GM13977 (cell line): ENCODE measurements around the gene SEH1L.

Experiments used
- DNase-seq: peaks from one replicate; pipeline ENCODE4 v3.0.0; 2012; ENCODE audit warnings: low spot score
- in situ Hi-C: fragments of 300-500 bp; cut with MboI; formaldehyde crosslinking; loops from one replicate; pipeline ENCODE4 v1.12.0; 2022; ENCODE audit warnings: low sequenced_read_pairs, low pct_unique_long_range_greater_than_20kb, mixed read lengths, inconsistent platforms; ENCODE audit not compliant: unreplicated experiment
- TF ChIP-seq, protein P1 (sequence below): IDR thresholded peaks from 2 replicates; pipeline ENCODE4 v1.5.1; 2012; ENCODE audit warnings: mild to moderate bottlenecking, control low read depth; ENCODE audit not compliant: insufficient read depth; ENCODE audit errors: extremely low read depth, missing control alignments

SEH1L gene

DNA sequence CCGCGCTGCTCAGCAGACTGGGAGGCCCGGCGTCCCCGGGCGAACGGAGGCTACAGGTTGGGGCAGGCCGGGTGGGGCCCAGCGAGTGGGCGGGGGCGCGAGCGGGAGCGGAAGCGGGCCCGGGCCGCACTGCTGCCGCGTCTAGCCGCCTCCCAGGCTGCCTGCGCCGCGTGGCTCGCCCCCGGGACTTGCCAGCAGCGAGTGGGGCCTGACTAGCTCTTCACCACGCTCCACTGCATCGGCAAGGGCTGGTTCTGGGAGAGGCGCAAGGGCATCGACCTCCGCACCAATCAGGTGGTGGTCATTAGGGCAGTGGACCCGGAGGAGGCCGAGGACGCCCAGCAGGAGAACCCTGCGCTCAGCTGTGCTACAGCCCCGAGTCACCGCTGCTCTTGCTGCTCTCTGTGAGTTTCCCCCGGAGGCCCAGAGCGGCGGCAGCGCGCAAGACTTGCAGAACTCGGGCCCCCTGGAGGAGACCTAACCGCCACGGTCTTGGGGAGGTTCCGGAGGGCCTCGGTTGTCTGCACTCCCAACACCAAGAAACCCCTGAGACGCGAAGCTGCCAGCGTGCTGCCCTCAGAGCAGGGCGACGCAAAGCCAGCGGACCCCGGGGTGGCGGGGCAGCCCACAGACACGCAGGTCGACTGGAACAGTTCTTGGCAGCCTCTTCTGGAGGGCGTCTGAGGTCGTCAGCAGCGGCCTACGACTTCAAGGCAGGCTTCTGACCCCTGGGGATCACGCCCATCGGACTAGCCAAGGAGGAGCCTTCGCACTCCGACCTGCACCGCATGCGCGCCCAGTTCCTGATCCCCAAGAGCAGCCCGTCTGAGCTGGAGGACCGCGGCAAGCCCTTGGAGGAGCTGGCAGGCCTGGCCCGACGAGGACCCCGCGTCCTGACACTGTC lies 36.5 kb upstream of the SEH1L start:
- in situ Hi-C loops, result no loop called here
- DNase-seq, result peak; percentile 83
- TF ChIP-seq, protein P1, sequence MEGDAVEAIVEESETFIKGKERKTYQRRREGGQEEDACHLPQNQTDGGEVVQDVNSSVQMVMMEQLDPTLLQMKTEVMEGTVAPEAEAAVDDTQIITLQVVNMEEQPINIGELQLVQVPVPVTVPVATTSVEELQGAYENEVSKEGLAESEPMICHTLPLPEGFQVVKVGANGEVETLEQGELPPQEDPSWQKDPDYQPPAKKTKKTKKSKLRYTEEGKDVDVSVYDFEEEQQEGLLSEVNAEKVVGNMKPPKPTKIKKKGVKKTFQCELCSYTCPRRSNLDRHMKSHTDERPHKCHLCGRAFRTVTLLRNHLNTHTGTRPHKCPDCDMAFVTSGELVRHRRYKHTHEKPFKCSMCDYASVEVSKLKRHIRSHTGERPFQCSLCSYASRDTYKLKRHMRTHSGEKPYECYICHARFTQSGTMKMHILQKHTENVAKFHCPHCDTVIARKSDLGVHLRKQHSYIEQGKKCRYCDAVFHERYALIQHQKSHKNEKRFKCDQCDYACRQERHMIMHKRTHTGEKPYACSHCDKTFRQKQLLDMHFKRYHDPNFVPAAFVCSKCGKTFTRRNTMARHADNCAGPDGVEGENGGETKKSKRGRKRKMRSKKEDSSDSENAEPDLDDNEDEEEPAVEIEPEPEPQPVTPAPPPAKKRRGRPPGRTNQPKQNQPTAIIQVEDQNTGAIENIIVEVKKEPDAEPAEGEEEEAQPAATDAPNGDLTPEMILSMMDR, result no peak

DNA sequence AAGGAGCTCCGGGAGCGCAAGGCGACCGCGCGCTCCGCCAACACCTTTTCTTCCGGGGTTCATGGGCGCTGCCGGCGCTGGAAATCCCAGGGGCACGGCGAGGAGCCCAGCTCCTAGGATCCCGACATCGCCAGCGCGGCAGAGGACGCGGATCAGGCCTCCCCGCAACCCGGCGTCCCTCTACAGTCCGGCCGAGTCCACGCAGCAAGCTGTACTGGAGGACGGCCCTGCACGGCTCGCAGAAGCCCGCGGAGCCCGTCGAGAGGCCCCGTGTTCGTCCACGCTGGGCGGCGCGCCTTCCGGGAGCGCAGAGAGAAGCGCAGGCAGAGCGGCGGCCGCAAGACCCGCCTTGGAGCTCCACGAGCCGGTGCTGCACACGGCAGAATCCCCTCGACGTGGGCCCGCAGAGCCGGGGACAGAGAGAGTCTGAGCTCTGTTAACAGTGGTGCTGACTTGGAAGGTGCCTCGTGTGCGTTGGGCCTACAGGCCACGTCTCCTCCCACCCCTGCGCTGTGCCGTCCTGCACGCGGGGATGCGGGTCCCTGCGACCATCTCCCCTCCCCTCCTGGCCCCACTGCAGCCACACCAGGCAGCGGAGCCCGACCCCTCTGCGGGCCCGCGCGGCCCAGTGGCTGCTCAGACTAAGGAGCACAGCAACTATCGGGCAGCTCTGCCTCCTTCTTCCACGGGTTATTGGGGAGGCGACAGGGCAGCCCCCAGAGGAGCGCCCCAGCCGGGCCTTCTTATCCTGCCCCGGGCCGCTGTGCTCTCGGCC lies 35.7 kb upstream of the SEH1L start:
- no peak for DNase-seq
- TF ChIP-seq, protein P1, result no peak
- in situ Hi-C loops, result no loop called here

DNA sequence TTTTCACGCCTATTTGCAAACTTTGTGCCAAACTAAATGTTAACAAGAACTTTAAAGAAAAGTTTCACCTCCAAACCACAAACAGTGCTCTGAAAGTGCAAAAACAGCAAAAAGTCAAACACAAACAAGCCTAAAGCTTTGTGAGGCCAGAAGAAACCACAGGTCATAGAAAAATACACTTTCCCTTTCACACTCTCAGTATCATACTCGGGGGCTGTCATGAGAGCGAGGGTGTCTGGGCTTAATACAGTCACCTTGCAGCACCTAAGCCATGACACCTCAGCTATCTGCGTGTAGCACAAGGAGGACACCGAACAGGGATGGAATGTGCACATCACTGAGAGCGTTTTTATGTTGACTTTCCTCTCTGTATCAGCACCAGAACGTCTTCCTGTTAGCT lies 26.6 kb upstream of the SEH1L start:
- in situ Hi-C loops, result no loop called here
- TF ChIP-seq, protein P1, result no peak
- DNase-seq, result peak; percentile 54

DNA sequence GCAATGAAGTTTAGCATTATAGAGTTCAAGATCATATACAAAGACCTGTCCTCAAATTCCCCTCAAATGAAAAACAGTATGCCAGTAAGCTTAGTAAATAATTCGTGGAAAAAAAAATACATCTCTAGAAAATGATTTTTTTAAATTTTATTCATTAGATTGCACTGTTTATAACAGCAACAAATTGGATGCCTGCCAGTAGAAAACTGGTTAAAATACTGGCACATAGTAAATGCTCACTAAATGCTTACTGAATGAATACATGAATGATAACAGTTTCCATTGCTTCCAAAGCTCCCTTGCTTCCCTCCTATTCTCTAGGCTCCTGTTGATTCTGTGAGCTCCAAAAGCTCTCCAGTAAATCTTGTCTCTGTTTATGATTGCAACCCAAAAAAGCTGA lies 25.5 kb upstream of the SEH1L start:
- TF ChIP-seq, protein P1, result no peak
- in situ Hi-C loops, result no loop called here
- DNase-seq, result no peak

GRCh38 chr18:12924616-12925015 lies 23.2 kb upstream of the SEH1L start:
- TF ChIP-seq, protein P1, result no peak
- in situ Hi-C loops, result loop anchor here (25.0 kb wide), 1 partner anchor 537 kb away; the partner anchor contains the start of gene AFG3L2
- DNase-seq, result no peak

- in situ Hi-C loops, result loop anchor here (25.0 kb wide), 1 partner anchor 541 kb away; the partner anchor contains the start of gene AFG3L2
- TF ChIP-seq, protein P1, result no peak
- no peak for DNase-seq
These were observed 19.6 kb upstream of the SEH1L start for GRCh38 chr18:12928206-12928605.
